Suprapubic skin (tissue), 4 donors: ENCODE results near the gene XKR8.

Experiments
- CTCF ChIP-seq, 2 donors: fragments of 200-600 bp in 1 of 2; fragments of 450-650 bp in 1 of 2; sonication (generic) in 1 of 2; IDR thresholded peaks; one replicate each; pipeline ENCODE4 v1.5.1; 2016 to 2019; ENCODE audit warnings: antibody characterized with exemption in 2 of 2, mild to moderate bottlenecking in 1 of 2, moderate library complexity in 1 of 2
- EP300 ChIP-seq: sonication (generic); formaldehyde crosslinking; IDR thresholded peaks from one replicate; pipeline ENCODE4 v1.6.1; 2017; ENCODE audit warnings: antibody characterized with exemption
- POLR2A ChIP-seq, 2 donors: fragments of 450-650 bp; IDR thresholded peaks; one replicate each; pipeline ENCODE4 v1.6.1; 2017; ENCODE audit warnings: antibody characterized with exemption in 2 of 2, mild to moderate bottlenecking in 2 of 2, moderate library complexity in 2 of 2
- POLR2AphosphoS5 ChIP-seq, 3 donors: sonication (generic); formaldehyde crosslinking; IDR thresholded peaks; one replicate each; pipeline ENCODE4 v1.6.1; 2017; ENCODE audit warnings: antibody characterized with exemption in 3 of 3

GRCh38 chr1:27979859-27980201 lies 20.1 kb downstream of the XKR8 start:
- TF ChIP-seq POLR2AphosphoS5 (IDR thresholded peaks at IDR 0.05) (no peak), POLR2A (IDR thresholded peaks at IDR 0.05) (no peak), CTCF (IDR thresholded peaks at IDR 0.05) (no peak), EP300 (no peak)
